ENCODE data around the gene DNAAF6.
"Not testable (repeated sequence)": the region's sequence is repeated elsewhere in the genome, so short reads cannot be mapped to it uniquely, and the experiment has no call there.

Gene DNAAF6

GRCh38 chrX:107205770-107206696 is at the start of gene DNAAF6, which contains the start of gene NUP62CL:
TSS of gene DNAAF6 (plus strand) at chrX:107206611. CDS start at chrX:107212876, 6,265 bp downstream.
TSS of gene NUP62CL (minus strand) at chrX:107206433. CDS start at chrX:107175146, 31,287 bp downstream.
- DNase-seq, result peak; percentile 3 to 55 (median 20)

- DNase-seq, result not testable (repeated sequence)
Observed at GRCh38 chrX:107157618-107158017, 48.8 kb upstream of the DNAAF6 start.

- DNase-seq, result no peak
Observed at GRCh38 chrX:107167163-107167921, 39.1 kb upstream of the DNAAF6 start.

GRCh38 chrX:107168257-107168656 is 38.2 kb upstream of the DNAAF6 start:
- DNase-seq, result no peak

- no peak for DNase-seq
Observed at GRCh38 chrX:107168712-107169111, 37.7 kb upstream of the DNAAF6 start.

GRCh38 chrX:107171369-107172102 is 34.9 kb upstream of the DNAAF6 start:
- no peak for DNase-seq

GRCh38 chrX:107197319-107197718 is 9.1 kb upstream of the DNAAF6 start:
- DNase-seq, result no peak

- DNase-seq, result not testable (repeated sequence)
Observed at GRCh38 chrX:107198074-107198473, 8.3 kb upstream of the DNAAF6 start.

GRCh38 chrX:107199491-107199890 is 6.9 kb upstream of the DNAAF6 start:
- no peak for DNase-seq

GRCh38 chrX:107204068-107204605 is 2.3 kb upstream of the DNAAF6 start:
- no peak for DNase-seq

- no peak for DNase-seq
Observed at GRCh38 chrX:107206697-107207065, 270 bp downstream of the DNAAF6 start.

- DNase-seq, result no peak
Observed at GRCh38 chrX:107207089-107207488, 678 bp downstream of the DNAAF6 start.

GRCh38 chrX:107207943-107208342 is 1.5 kb downstream of the DNAAF6 start:
- DNase-seq, result no peak

- DNase-seq, result no peak
Observed at GRCh38 chrX:107213477-107213876, 7.1 kb downstream of the DNAAF6 start.

GRCh38 chrX:107226757-107227156 is 20.3 kb downstream of the DNAAF6 start:
- no peak for DNase-seq

GRCh38 chrX:107227780-107228485 is 21.5 kb downstream of the DNAAF6 start:
- DNase-seq, result no peak

GRCh38 chrX:107228486-107228819 is 22.0 kb downstream of the DNAAF6 start:
- no peak for DNase-seq

- no peak for DNase-seq
Observed at GRCh38 chrX:107272431-107272921, 66.1 kb downstream of the DNAAF6 start.

GRCh38 chrX:107273795-107274194 is 67.4 kb downstream of the DNAAF6 start:
- DNase-seq, result no peak

- DNase-seq, result no peak
Observed at GRCh38 chrX:107288676-107289075, 82.3 kb downstream of the DNAAF6 start.

- no peak for DNase-seq
Observed at GRCh38 chrX:107290019-107290418, 83.6 kb downstream of the DNAAF6 start.

GRCh38 chrX:107293056-107293455 is 86.6 kb downstream of the DNAAF6 start:
- no peak for DNase-seq

Data from activated naive CD4-positive, alpha-beta T cell (primary cell).